ENCODE results near the gene SYNPO2.

DNA sequence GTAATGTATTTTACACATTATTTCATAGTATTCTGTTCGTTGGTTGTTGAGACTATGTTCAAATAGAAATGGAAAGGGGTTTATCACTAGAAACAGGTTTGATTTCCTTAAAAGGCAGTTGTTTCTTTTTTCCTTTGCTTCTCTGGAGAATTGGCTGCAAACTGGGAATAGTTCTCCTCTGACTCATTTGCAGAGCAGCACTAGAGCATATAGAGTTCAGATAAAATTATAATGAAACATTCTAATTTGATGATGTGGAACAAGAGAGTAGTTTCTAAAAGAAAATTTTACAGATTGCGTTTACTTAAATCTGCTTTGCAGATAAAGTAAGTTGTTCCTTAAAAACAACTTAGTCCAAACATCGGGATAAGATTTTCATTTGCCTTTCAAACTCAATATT, 29.7 kb downstream of the SYNPO2 start:
- TF ChIP-seq GATA3 (IDR thresholded peaks at IDR 0.05; ENCODE audit: low read depth, low read length) (no peak), GATA2 (IDR thresholded peaks at IDR 0.05; ENCODE audit: low read depth, low read length) (no peak)

Data from SH-SY5Y (cell line).